AG10803 (cell line): ENCODE data around the gene AKNA.

Source experiments
- DNase-seq: peaks from one replicate; pipeline ENCODE4 v3.0.0; 2010; ENCODE audit warnings: low read depth
- H3K4me3 ChIP-seq: 2 replicates; pipeline ENCODE4 v1.5.1; 2011; ENCODE audit warnings: mild to moderate bottlenecking, low read length, control low read depth
- CTCF ChIP-seq: conservative IDR thresholded peaks from 2 replicates; pipeline ENCODE4 v1.5.1; 2011; ENCODE audit warnings: mild to moderate bottlenecking, low read length, control low read depth, inconsistent platforms

Gene AKNA

GRCh38 chr9:114371343-114371944 lies 16.3 kb downstream of the AKNA start:
- no peak for TF ChIP-seq CTCF
- H3K4me3 ChIP-seq: no peak overlapping the region

GRCh38 chr9:114370968-114371320 lies 16.8 kb downstream of the AKNA start:
- TF ChIP-seq CTCF: no peak
- no peak for DNase-seq
- H3K4me3 ChIP-seq: no peak overlapping the region

More at GRCh38 chr9:114371343-114371944, 16.3 kb downstream of the AKNA start:
- no peak for DNase-seq

- no peak for DNase-seq
- H3K4me3 ChIP-seq: no peak overlapping the region
- TF ChIP-seq CTCF: no peak
Observed at GRCh38 chr9:114370251-114370967, 17.4 kb downstream of the AKNA start.

- H3K4me3 ChIP-seq: no peak overlapping the region
- no peak for TF ChIP-seq CTCF
- DNase-seq: no peak
Observed at GRCh38 chr9:114369216-114370130, 18.3 kb downstream of the AKNA start.

GRCh38 chr9:114367772-114368569 lies 19.8 kb downstream of the AKNA start:
- no peak overlapping the region for H3K4me3 ChIP-seq
- no peak for DNase-seq
- no peak for TF ChIP-seq CTCF

- DNase-seq: no peak
- no peak overlapping the region for H3K4me3 ChIP-seq
- no peak for TF ChIP-seq CTCF
Observed at GRCh38 chr9:114367366-114367765, 20.4 kb downstream of the AKNA start.
